Endothelial cell of umbilical vein (primary cell): ENCODE results near the gene AP5S1.

Source experiments
- EZH2 ChIP-seq: IDR thresholded peaks from 2 replicates; pipeline ENCODE4 v1.6.1; 2012; ENCODE audit warnings: borderline replicate concordance, low read depth, mild to moderate bottlenecking, moderate library complexity, low read length, inconsistent platforms; ENCODE audit not compliant: severe bottlenecking
- MYC ChIP-seq: IDR thresholded peaks from one replicate; pipeline ENCODE4 v1.6.1; 2011; ENCODE audit warnings: mild to moderate bottlenecking, low read depth, low read length
- POLR2A ChIP-seq: IDR thresholded peaks from 2 replicates; pipeline ENCODE4 v1.6.1; 2012; ENCODE audit warnings: low read depth, mild to moderate bottlenecking, control low read depth, low read length
- TF ChIP-seq, protein P1 (sequence below), 2 donors: IDR thresholded peaks; 1 replicate in 1 of 2; 2 replicates in 1 of 2; pipeline ENCODE4 v1.5.1; 2011; ENCODE audit warnings: low read length in 2 of 2, mild to moderate bottlenecking in 2 of 2, moderate library complexity in 2 of 2, control low read depth in 1 of 2, inconsistent platforms in 1 of 2, low read depth in 1 of 2; ENCODE audit not compliant: insufficient read depth in 1 of 2; ENCODE audit errors: extremely low read depth in 1 of 2

DNA sequence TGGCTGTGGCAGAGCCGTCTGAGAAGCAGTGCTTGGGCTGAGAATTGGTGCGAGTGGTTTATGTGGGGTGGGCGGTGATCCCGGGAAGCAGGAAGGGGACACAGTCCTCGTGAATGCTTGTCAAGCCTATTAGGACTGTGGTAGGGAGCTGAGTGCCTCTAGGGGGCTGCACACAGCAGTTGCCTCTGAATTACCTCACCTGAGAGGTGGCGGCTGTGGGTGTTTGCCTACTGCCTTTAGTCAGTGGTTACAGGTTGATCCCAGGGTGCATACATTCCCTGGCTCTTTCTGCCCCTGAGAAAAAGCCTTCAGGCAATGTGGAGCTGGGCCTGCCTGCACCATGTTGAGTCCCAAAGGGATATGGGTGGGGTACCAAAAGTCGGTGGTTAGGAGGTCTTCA, 5.2 kb downstream of the AP5S1 start:
- TF ChIP-seq, protein P1, sequence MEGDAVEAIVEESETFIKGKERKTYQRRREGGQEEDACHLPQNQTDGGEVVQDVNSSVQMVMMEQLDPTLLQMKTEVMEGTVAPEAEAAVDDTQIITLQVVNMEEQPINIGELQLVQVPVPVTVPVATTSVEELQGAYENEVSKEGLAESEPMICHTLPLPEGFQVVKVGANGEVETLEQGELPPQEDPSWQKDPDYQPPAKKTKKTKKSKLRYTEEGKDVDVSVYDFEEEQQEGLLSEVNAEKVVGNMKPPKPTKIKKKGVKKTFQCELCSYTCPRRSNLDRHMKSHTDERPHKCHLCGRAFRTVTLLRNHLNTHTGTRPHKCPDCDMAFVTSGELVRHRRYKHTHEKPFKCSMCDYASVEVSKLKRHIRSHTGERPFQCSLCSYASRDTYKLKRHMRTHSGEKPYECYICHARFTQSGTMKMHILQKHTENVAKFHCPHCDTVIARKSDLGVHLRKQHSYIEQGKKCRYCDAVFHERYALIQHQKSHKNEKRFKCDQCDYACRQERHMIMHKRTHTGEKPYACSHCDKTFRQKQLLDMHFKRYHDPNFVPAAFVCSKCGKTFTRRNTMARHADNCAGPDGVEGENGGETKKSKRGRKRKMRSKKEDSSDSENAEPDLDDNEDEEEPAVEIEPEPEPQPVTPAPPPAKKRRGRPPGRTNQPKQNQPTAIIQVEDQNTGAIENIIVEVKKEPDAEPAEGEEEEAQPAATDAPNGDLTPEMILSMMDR (IDR thresholded peaks at IDR 0.05; ENCODE audit: extremely low read depth in 1 of 2, insufficient read depth in 1 of 2, low read depth in 1 of 2, low read length in 2 of 2): no peak
- TF ChIP-seq MYC (no peak), POLR2A (no peak), EZH2 (no peak)
